GM10248 (cell line): ENCODE data around the gene KCTD17.

Source experiments
- CTCF ChIA-PET: fragments of 300-600 bp; sonication (Branson Sonifier 250); formaldehyde crosslinking; extraction: SDS; loops from one replicate; lab custom pipeline; 2021; ENCODE audit warnings: antibody characterized with exemption; lab: Yijun Ruan, JAX
- POLR2A ChIA-PET: fragments of 350-650 bp; sonication (Branson Sonifier 250); formaldehyde crosslinking; extraction: SDS; loops from one replicate; lab custom pipeline; 2020; ENCODE audit warnings: antibody characterized with exemption; lab: Yijun Ruan, JAX
- DNase-seq: peaks from one replicate; pipeline ENCODE4 v3.0.0; 2012; ENCODE audit errors: extremely low spot score
- TF ChIP-seq, protein P1 (sequence below): IDR thresholded peaks from 2 replicates; pipeline ENCODE4 v1.5.1; 2012; ENCODE audit warnings: mild to moderate bottlenecking, low read depth; ENCODE audit errors: extremely low read depth, missing control alignments, control extremely low read depth

The KCTD17 gene

DNA sequence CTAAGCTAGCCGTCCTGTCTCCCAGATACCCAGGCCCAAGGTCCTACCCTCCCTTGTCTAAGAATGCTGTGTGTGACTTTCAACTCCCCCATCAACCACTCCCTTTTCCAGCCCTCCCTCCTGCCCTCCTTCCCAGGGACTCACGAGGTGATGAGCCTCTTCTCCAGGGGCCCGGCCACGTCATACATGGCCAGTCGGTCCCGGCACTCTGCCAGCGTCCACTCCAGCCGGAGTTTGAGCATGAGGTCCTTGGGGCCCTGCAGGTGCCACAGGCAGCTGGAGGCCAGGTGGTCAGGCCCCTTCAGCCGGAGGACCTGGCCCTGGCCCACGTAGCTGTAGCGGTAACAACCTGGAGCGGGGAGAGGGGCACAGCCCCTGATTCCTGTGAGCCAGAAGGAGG lies 37.9 kb downstream of the KCTD17 start:
- POLR2A ChIA-PET = no interaction called here
- no peak for DNase-seq
- CTCF ChIA-PET = interaction anchor here (1.5 to 3.6 kb wide), 4 partner anchors 9 to 110 kb away, joined by 3 to 12 read pairs (median 8); no protein-coding TSS in a partner anchor
- TF ChIP-seq, protein P1, sequence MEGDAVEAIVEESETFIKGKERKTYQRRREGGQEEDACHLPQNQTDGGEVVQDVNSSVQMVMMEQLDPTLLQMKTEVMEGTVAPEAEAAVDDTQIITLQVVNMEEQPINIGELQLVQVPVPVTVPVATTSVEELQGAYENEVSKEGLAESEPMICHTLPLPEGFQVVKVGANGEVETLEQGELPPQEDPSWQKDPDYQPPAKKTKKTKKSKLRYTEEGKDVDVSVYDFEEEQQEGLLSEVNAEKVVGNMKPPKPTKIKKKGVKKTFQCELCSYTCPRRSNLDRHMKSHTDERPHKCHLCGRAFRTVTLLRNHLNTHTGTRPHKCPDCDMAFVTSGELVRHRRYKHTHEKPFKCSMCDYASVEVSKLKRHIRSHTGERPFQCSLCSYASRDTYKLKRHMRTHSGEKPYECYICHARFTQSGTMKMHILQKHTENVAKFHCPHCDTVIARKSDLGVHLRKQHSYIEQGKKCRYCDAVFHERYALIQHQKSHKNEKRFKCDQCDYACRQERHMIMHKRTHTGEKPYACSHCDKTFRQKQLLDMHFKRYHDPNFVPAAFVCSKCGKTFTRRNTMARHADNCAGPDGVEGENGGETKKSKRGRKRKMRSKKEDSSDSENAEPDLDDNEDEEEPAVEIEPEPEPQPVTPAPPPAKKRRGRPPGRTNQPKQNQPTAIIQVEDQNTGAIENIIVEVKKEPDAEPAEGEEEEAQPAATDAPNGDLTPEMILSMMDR = no peak

DNA sequence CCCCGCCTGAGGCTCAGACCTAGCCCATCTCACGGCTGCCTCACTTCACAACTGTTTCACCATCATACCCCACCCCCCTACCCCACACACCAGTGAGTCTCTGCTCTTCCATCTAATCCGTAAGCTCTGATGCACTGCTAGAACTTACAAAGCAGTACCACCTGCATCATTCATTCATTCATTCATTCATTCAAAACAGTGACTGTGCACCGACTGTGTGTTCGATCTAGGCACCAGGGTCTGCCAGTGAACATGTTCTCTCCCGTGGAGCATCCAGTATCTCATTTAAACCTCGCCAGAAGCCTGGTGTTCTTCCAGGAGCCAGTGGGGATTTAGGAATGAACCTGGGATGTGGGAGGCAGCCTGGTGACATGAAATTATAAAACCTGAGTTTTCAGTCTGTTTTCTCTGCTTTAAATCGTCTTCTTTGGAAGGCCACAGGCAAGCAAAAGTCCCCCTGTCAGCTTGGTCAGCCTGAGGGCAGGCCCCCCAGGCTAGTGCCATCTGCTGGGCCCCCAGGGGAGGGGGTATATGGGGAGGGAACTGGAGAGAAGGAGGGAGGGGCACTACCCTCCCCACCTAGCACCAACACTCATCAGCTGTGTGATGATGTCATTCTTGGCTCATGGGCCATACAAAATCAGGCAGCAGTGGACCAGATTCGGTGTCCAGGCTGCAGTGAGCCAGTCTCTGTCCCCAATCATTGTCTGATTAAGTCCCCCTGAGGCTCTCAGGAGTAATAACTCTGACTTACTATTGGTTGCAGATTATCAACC lies 39.6 kb downstream of the KCTD17 start:
- DNase-seq = no peak
- CTCF ChIA-PET = interaction anchor here (1.2 to 1.5 kb wide), 2 partner anchors 8 to 104 kb away, joined by 3 read pairs; no protein-coding TSS in a partner anchor
- TF ChIP-seq, protein P1 = no peak
- POLR2A ChIA-PET = no interaction called here

GRCh38 chr22:37091994-37092393 lies 40.5 kb downstream of the KCTD17 start:
- DNase-seq = no peak
- POLR2A ChIA-PET = no interaction called here
- TF ChIP-seq, protein P1 = no peak
- CTCF ChIA-PET = no interaction called here

DNA sequence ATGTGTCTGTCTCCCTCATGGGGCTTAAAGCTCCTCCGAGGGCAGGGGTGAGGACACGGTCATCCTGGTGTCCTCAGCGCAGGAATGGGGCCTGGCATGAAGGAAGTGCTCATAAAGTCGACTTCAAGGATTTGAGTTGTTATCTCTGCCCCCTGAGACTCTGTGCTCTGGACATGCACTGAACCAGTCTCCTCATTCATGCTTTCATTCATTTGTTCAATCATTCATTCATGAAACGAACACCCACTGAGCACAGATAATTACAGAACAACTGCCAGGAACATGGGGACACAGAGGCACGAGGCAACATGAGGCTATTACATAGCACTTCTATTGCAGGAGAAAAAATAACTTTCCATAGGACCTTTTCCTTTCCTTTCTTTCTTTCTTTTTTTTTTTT lies 41.5 kb downstream of the KCTD17 start:
- POLR2A ChIA-PET = no interaction called here
- DNase-seq = no peak
- CTCF ChIA-PET = no interaction called here
- TF ChIP-seq, protein P1 = no peak

DNA sequence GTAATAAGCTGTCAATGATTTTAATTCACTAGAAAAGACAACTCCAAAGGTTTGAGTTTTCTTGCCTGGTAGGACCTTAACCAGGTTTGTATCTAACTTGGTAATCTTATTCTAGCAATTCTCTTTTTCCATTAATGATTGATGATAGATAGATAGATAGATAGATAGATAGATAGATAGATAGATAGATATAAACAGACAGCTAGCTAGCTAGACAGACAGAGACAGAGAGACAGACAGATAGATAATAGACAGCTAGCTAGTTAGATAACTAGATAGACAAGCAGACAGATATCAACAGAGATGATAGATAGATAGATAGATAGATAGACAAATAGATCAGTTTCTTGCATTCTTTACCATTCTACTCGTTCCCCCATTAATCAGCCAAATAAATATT lies 42.7 kb downstream of the KCTD17 start:
- CTCF ChIA-PET = no interaction called here
- TF ChIP-seq, protein P1 = no peak
- POLR2A ChIA-PET = no interaction called here
- DNase-seq = no peak

GRCh38 chr22:37095113-37095512 lies 43.6 kb downstream of the KCTD17 start:
- POLR2A ChIA-PET = no interaction called here
- TF ChIP-seq, protein P1 = no peak
- no peak for DNase-seq
- CTCF ChIA-PET = no interaction called here
